GM12892 (cell line): ENCODE measurements around the gene TNS1.

Experiments
- DNase-seq: peaks from one replicate; pipeline ENCODE4 v3.0.0; 2011; ENCODE audit not compliant: insufficient read length
- FAIRE-seq: peaks from 2 replicates; lab custom pipeline; 2011; peaks lifted over from hg19 to GRCh38; lab: Jason Lieb, UNC
- POLR2A ChIP-seq: IDR thresholded peaks from 2 replicates; pipeline ENCODE4 v1.6.1; 2011; ENCODE audit warnings: low read depth, low read length, control low read depth
- POLR2AphosphoS5 ChIP-seq: IDR thresholded peaks from 2 replicates; pipeline ENCODE4 v1.6.1; 2011; ENCODE audit warnings: low read depth, low read length, control low read depth
- TAF1 ChIP-seq: IDR thresholded peaks from 2 replicates; pipeline ENCODE4 v1.6.1; 2011; ENCODE audit warnings: low read depth, mild to moderate bottlenecking, control low read depth, low read length, borderline replicate concordance

TNS1 gene

DNA sequence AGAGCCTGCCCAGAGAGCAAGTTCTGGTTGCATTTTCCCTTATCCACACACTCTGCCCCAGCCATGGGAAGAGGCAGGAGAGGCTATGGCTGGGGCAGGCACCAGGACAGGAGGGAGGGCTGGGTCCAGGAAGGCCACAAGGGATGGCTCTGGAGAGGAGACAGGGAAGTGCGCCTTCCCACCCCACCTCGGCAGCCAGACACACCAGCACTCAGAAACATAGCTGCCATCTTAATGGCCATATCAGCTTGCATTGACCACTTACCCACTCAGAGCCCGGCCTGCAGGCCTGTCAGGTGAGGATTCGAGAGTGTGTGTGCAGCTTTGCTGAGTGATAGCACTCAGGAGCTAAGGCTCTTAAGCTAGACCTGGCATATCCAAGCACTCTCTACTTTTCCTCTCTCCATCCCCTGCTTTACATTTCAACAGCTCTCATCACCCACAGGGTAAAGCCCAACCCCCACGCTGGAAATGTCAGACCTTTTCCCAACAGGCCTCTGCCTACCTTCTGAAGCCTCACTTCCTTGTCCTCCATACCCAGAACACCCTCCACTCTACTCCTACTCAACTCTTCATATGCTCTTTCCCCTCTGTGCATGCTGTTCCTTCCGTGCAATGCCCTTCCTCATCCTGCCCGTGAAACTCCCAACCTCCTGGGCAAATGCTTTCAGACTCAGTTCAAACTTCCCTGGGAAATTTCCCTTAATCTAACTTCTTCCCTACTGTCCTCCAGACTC, 147.9 kb downstream of the TNS1 start:
- DNase-seq (no peak), FAIRE-seq (no peak)
- TF ChIP-seq POLR2AphosphoS5, result no peak
- TF ChIP-seq TAF1, result no peak
- no peak for TF ChIP-seq POLR2A

DNA sequence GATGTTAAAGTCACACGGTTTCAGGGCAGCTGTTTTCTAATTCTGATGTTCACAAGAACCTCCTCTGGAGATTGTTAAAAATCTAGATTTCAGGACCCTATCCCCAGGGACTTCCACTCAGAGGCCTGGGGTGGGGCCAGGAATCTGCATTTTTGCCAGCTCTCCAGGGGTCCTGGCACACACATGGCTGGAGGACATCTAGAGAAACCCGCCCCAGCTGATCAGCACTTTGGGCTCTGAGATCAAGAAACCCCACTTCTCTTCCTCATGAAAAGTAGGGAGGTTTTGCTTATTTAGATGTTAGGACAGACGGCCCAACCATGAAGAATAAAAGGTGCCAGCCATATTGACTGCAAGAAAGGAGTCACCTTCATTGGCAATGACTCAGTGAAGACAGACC, 148.8 kb downstream of the TNS1 start:
- no peak for TF ChIP-seq POLR2AphosphoS5
- no peak for TF ChIP-seq POLR2A
- no peak for TF ChIP-seq TAF1
- DNase-seq (no peak), FAIRE-seq (no peak)

DNA sequence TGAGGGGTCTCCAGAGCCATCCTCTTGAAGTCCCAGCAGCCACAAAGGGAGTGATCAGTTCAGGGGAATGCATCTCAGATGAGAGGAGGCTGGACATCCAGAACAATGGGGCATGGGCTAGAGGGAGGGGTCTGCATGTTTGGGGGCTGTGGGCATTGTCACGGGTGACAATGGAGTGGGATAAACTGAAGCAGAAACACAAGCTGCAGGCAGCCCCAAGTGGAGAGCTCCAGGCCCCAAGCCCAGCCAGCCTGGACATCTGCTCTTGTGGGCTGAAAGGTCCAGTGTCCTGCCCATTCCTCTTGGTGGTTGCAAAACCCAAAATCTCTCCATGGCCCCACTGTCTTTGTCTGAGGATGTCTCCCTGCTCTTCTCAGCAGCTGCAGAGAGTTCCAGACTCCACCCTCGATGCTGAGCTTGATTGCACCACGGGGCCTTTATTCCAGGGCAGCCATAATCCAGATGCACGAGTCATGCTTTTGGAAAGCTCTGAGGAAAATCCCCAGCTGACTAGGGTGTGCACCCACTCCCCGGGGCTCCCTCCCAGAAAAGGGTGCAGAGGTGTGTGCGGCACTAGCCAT, 149.4 kb downstream of the TNS1 start:
- TF ChIP-seq POLR2A (no peak), POLR2AphosphoS5 (no peak), TAF1 (no peak)
- FAIRE-seq (no peak), DNase-seq (no peak)

DNA sequence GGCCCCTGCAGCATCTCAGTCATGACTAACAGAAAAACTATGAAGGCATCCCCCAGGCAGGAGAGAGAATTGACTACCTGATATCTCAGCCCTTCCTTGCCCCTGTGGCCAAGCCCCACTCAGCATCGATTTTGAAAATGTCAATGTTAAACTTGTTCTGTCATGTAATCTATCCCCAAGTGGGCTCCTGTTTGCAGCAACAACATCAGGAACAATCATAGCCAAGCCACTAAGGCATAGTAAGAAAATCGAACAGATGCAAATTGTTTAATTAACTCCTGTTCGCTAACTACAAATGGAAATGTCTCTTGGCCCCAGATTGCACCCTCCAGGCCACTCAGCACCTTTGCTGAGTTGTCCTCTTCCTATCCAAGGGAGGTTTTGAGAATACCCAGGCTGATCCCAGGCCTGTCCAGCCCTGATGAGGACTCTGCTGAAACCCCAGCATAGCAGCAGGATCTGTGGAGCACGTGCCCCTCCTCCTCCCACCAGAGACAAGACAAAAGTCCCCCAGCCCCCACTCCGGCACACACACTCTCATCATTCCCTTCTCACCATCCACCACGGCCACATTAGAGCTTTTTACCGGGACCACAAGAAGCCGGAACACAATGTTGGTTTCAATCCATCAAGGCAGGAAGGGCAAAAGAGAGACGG, 150.1 kb downstream of the TNS1 start:
- FAIRE-seq, result no peak
- TF ChIP-seq POLR2A, result no peak
- no peak for TF ChIP-seq TAF1
- TF ChIP-seq POLR2AphosphoS5, result no peak

DNA sequence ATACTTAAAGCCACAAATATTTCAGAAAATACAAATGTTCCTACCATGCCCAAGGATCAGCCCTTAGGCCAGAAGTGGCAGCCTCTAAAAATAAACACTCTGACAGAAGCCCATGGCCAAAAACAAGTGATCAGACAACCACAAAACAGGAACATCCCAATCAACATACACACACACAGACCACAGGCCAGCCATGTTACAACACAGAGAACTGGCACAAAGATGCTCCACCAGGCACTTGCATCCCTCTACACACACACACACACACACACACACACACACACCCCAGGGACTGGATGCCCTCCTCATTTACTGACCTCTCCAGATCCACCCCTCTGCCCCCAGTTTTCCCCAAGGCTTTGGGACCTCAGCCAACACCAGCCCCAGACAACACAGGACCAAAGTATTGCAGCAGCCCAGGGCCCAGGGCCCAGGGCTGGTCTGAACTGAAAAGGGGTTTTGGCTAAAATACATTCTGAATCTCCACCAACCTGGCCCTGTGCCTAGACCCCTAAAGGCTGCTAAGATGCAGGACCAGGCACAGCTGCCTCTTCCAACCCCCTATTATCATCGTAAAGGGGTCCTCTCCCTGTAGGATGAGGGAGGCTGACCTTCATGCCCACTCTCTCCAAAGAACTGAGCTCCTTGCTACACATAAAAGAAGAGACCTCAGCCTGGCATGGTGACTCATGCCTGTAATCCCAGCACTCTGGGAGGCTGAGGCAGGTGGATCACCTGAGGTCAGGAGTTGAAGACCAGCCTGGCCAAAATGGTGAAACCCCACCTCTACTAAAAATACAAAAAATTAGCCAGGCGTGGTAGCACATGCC, 151.4 kb downstream of the TNS1 start:
- no peak for DNase-seq
- TF ChIP-seq POLR2A, result no peak
- TF ChIP-seq TAF1, result no peak
- TF ChIP-seq POLR2AphosphoS5, result no peak
- no peak for FAIRE-seq

More for the DNA sequence above, 150.1 kb downstream of the TNS1 start:
- no peak for DNase-seq

DNA sequence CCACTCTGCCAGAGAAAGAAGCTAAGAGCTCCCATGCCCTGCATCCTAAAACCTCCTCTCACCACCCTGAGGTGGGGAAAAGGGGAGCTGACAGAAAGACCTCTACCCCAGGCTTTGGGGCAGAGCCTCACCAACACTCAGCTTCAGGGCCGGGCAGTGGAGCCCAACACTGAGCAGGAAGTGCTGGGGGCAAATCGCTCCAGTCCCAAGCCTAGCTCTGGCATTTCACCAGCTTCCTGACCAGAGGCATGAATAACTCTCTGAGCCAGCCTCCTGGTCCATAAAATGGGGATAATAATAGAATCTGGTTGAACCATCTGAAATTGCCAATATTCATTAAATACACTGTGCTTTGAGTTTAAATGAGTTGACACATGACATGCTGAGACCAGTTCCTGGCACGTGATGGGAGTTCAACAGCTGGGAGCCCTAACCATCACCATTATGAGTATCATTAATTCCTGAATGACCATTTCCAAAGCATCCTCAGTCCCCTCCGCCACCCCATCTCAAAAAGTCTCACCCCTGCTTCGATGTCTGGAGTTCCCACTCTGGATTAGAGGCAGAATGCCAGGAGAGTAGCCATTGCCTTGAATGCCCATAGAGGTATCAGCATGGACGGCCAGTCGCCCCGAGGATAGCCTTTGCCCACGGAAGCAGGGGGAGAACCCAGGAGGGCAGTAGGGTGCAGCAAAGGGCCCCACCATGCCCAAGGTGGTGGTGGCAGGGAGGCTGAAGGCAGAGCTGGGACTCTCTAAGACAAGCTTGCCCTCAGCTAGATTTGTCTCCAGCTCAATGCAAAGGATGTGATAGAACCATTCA, 153.4 kb downstream of the TNS1 start:
- FAIRE-seq, result no peak
- no peak for DNase-seq
- TF ChIP-seq POLR2AphosphoS5, result no peak

DNA sequence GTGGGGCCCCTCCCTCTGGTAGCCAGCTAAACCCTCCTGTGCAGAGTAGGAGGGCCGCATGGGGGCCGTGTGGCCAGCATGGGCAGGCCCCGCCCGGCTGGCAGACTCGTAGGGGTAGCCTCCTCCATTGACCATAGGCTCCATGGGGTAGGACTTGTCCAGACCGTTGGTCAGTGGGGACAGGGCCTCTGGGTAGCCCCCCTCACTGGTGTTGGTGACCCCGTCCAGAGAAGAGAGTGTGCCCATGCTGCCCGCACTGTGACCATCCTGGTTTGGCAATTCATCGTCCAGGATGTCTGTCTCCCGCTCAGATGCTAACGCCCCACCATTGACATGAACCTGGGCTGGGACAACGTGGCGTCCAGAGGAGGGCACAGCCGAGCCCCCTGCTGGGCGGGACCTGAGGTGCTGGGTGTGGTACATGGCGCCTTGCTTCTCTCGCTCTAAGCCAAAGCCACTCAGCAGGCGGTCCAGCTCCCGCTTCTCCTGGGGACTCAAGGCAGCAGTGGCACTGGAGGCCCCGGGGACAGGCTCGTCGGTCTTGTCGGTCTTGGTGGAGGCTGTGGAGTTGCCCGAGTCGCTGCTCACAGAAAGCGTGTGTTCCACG, 154.3 kb downstream of the TNS1 start:
- TF ChIP-seq TAF1 (no peak), POLR2A (no peak), POLR2AphosphoS5 (no peak)
- DNase-seq, result no peak
- no peak for FAIRE-seq

DNA sequence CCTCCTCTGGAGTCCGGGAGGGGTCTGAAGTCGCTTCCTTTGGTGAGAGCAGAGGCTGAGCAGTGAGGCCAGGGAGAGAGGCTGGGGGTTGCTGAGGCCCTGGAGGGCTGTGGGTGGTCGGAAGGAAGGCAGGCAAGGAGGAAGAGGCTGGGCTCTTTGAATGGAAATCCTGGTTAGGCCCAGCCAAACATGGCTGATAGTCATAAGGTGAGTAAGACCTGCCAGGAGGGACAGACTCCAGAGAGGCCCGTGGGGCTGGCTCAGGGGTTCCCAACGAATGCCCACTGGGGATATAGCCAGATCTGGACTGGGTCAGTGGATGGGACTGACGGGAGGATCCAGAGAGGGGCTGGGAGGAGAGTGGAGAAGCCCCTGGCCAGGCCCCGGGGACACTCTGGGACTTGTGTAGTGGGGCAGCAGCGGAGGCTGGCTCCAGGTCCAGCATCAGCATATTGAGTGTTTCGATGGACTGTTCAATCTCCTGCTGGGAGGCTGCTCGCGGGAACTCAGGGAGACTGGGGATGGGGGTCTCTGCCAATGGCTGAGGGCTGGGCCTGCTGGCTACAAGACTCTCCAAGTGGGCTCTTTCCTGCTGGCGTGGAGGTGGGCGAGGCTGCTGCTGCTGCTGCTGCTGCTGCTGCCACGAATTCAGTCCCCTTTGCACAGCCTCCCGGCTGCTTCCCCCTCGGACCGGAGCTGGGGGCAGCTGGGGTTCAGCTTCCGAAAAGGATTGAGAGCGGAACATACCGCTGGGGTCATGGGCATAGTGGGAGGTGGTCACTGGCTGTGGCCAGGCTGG, 155.0 kb downstream of the TNS1 start:
- TF ChIP-seq TAF1 (no peak), POLR2A (no peak), POLR2AphosphoS5 (no peak)
- DNase-seq, result no peak
- no peak for FAIRE-seq

DNA sequence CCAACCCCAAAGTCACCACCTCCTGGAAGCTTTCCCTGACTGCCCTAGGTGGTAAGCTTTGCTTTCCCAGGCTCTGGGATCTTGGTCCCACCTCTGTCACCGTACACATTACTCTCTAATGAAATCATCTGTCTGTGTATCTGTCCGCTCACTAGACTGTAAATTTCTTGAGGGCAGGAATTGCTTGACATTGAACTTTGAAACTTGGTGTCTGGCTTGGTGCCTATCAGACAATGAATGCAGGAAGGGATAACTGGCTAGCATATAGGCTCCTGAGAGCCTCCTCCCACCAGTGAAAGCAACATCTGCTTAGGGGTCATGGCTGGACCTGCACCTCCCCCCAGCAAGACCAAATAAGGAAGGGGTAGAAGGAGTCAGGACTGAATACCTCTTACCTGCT, 155.7 kb downstream of the TNS1 start:
- DNase-seq (no peak), FAIRE-seq (no peak)
- TF ChIP-seq POLR2AphosphoS5, result no peak
- no peak for TF ChIP-seq POLR2A
- TF ChIP-seq TAF1, result no peak

DNA sequence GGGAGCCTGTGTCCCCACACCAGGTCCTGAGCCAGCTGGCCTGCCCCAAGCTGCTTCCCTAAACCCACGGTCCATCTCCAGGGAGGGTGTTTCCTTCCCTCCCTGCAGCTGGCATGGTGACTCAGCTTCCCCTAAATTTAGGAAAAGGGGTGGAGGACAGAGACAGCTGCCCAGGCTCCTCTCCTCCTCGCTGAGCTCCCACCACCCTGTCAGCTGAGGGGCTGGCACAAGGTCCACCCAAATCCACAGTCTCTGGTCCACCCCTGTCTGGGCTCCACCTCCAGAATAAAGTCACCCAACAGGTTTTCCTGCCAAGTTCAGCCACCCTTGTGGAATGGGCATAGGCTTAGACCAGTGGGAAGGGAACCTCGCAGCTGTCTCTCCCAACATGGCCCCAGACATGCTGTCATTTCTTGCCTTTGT, 156.5 kb downstream of the TNS1 start:
- FAIRE-seq (no peak), DNase-seq (no peak)
- no peak for TF ChIP-seq TAF1
- no peak for TF ChIP-seq POLR2A
- TF ChIP-seq POLR2AphosphoS5, result no peak
